ENCODE results near the gene FGF10. TPM values are rescaled to one million over a fixed set of nuclear protein-coding genes. Genes with fewer than 3 reads are reported as not detected.

The FGF10 gene
- total RNA-seq, 1 donor from 2014 or later, result 2.7 TPM

DNA sequence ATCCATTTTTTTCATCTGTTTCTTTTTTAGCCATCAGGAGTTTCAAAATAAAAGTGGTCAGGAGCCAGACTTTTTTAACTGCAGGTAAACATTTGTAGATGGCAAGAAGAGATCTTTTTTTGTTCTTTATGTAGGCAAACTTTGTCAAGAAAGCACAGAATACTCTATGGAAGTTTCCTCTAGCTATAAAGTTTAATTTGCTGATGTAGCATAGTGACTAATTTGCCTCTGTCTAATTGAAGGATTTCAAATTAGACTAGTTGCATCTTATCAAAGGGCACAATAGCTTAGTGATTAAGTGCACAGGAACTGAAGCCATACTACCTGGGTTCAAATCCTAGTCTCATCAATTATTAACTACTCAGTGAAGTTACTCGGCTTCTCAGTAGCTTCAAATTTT is 22.0 kb downstream of the FGF10 start:
- H3K4me1 ChIP-seq, result no peaks in the 10 kb centered on the region
- no peaks in the 10 kb centered on the region for H3K27me3 ChIP-seq
- H3K9me3 ChIP-seq, result no peaks in the 10 kb centered on the region
- intact Hi-C loops (cut with DNase I), result no loop called here
- ATAC-seq, result no peak
- H3K4me3 ChIP-seq, result no peak overlapping the region
- H3K36me3 ChIP-seq, result no peaks in the 10 kb centered on the region
- H3K27ac ChIP-seq, result no peak overlapping the region
- no peak for DNase-seq
- no peak for TF ChIP-seq CTCF (IDR thresholded peaks at IDR 0.05)

- intact Hi-C loops (cut with DNase I), result no loop called here
- no peak for DNase-seq
- no peak for TF ChIP-seq CTCF (IDR thresholded peaks at IDR 0.05)
- Histone ChIP-seq H3K36me3 (no peaks in the 10 kb centered on the region), H3K4me3 (no peak overlapping the region), H3K4me1 (no peaks in the 10 kb centered on the region), H3K27me3 (no peaks in the 10 kb centered on the region), H3K9me3 (no peaks in the 10 kb centered on the region), H3K27ac (no peak overlapping the region)
- no peak for ATAC-seq
These were observed 23.9 kb downstream of the FGF10 start for GRCh38 chr5:44365345-44365744.

- H3K4me1 ChIP-seq, result no peaks in the 10 kb centered on the region
- ATAC-seq, result no peak
- no peaks in the 10 kb centered on the region for H3K36me3 ChIP-seq
- no peak for TF ChIP-seq CTCF (IDR thresholded peaks at IDR 0.05)
- H3K27ac ChIP-seq, result no peak overlapping the region
- H3K9me3 ChIP-seq, result no peaks in the 10 kb centered on the region
- no peak for DNase-seq
- intact Hi-C loops (cut with DNase I), result no loop called here
- H3K27me3 ChIP-seq, result no peaks in the 10 kb centered on the region
- no peak overlapping the region for H3K4me3 ChIP-seq
These were observed 25.1 kb downstream of the FGF10 start for GRCh38 chr5:44364097-44364496.

- Histone ChIP-seq H3K9me3 (no peaks in the 10 kb centered on the region), H3K27me3 (no peaks in the 10 kb centered on the region), H3K36me3 (no peaks in the 10 kb centered on the region), H3K27ac (no peak overlapping the region), H3K4me1 (peaks cover 1% of the 10 kb centered on the region), H3K4me3 (no peak overlapping the region)
- TF ChIP-seq CTCF (IDR thresholded peaks at IDR 0.05), result no peak
- ATAC-seq, result no peak
- intact Hi-C loops (cut with DNase I), result no loop called here
- no peak for DNase-seq
These were observed 27.7 kb downstream of the FGF10 start for GRCh38 chr5:44361342-44362001.

DNA sequence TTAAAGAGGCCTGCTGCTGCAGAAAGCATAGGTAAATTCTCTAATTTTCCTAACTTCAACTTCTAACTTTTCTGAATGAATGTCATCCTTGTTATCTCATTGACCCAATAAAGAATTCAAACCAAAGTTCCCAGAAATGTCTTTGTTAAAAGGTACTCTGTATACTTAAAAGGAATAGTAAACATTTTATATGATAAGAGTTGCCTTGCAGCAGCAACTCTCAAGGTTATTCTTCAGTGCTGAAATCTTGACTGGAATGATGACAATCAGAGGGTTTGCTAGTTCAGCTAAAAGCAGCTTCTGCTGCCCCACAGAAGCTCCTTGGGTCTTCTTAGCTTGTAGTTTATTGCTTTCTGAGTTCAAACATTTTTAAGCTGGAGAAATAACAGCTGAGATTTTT is 28.3 kb downstream of the FGF10 start:
- intact Hi-C loops (cut with DNase I), result no loop called here
- no peak for TF ChIP-seq CTCF (IDR thresholded peaks at IDR 0.05)
- no peak for ATAC-seq
- H3K4me3 ChIP-seq, result no peak overlapping the region
- H3K36me3 ChIP-seq, result no peaks in the 10 kb centered on the region
- H3K9me3 ChIP-seq, result no peaks in the 10 kb centered on the region
- H3K27ac ChIP-seq, result no peak overlapping the region
- peaks cover 7% of the 10 kb centered on the region for H3K4me1 ChIP-seq
- no peaks in the 10 kb centered on the region for H3K27me3 ChIP-seq
- DNase-seq, result no peak

DNA sequence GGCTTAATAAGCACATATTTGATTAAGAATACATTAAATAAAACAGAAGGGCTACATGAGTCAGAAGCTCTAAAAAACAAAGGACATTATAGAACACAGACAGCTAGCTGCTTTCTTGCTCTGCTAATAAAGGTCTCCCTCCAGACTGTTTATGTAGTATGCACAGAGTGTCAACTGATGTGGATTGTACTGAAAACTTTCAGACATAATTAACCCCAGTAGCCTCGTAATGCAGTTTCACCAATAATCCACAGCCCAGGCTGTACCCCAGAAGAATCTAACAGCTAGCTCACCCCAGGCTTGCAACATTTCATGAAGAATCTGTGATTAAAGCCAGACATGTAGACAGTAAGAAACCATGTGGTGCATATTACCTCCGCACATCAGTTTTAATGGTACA is 30.8 kb downstream of the FGF10 start:
- Histone ChIP-seq H3K27me3 (no peaks in the 10 kb centered on the region), H3K36me3 (no peaks in the 10 kb centered on the region), H3K27ac (no peak overlapping the region), H3K4me3 (no peak overlapping the region), H3K4me1 (peaks cover 7% of the 10 kb centered on the region), H3K9me3 (no peaks in the 10 kb centered on the region)
- no peak for TF ChIP-seq CTCF (IDR thresholded peaks at IDR 0.05)
- no peak for DNase-seq
- ATAC-seq, result no peak
- intact Hi-C loops (cut with DNase I), result no loop called here

All from upper lobe of right lung (tissue), 1 donor.